HG02938 (cell line): Measurements from ENCODE around the gene FLOT1.

Source experiments
- ATAC-seq: cut with Tn5 transposase; IDR thresholded peaks from one replicate; pipeline ENCODE4 v1.9.1; 2021; ENCODE audit warnings: mild to moderate bottlenecking, moderate library complexity; ENCODE audit not compliant: unreplicated experiment

Gene FLOT1

GRCh38 chr6:30742316-30743098 lies at the start of gene FLOT1:
FLOT1 (minus strand) TSS chr6:30742687; CDS start chr6:30742189, 498 bp downstream.
- ATAC-seq, result no peak

GRCh38 chr6:30790724-30791383 lies 48.4 kb upstream of the FLOT1 start:
- ATAC-seq, result no peak

- no peak for ATAC-seq
Measured at GRCh38 chr6:30789606-30790005, 47.1 kb upstream of the FLOT1 start.

GRCh38 chr6:30787954-30788353 lies 45.5 kb upstream of the FLOT1 start:
- ATAC-seq, result no peak

- no peak for ATAC-seq
Measured at GRCh38 chr6:30782425-30783014, 40.0 kb upstream of the FLOT1 start.

- ATAC-seq, result no peak
Measured at GRCh38 chr6:30781743-30782424, 39.4 kb upstream of the FLOT1 start.

GRCh38 chr6:30781395-30781742 lies 38.9 kb upstream of the FLOT1 start:
- no peak for ATAC-seq

GRCh38 chr6:30780642-30780920 lies 38.1 kb upstream of the FLOT1 start:
- ATAC-seq, result no peak

GRCh38 chr6:30779850-30780641 lies 37.6 kb upstream of the FLOT1 start:
- ATAC-seq, result no peak

- no peak for ATAC-seq
Measured at GRCh38 chr6:30778001-30778635, 35.6 kb upstream of the FLOT1 start.

- no peak for ATAC-seq
Measured at GRCh38 chr6:30777155-30777485, 34.6 kb upstream of the FLOT1 start.

- ATAC-seq, result no peak
Measured at GRCh38 chr6:30776390-30777154, 34.1 kb upstream of the FLOT1 start.

- no peak for ATAC-seq
Measured at GRCh38 chr6:30775104-30775503, 32.6 kb upstream of the FLOT1 start.

GRCh38 chr6:30774701-30775100 lies 32.2 kb upstream of the FLOT1 start:
- ATAC-seq, result no peak

GRCh38 chr6:30770592-30770991 lies 28.1 kb upstream of the FLOT1 start:
- no peak for ATAC-seq

- ATAC-seq, result no peak
Measured at GRCh38 chr6:30769853-30770524, 27.5 kb upstream of the FLOT1 start.

- ATAC-seq, result no peak
Measured at GRCh38 chr6:30769088-30769852, 26.8 kb upstream of the FLOT1 start.

- ATAC-seq, result no peak
Measured at GRCh38 chr6:30768634-30769087, 26.2 kb upstream of the FLOT1 start.

- ATAC-seq, result no peak
Measured at GRCh38 chr6:30767944-30768301, 25.4 kb upstream of the FLOT1 start.
